ENCODE results near the gene SHOC2.

DNA sequence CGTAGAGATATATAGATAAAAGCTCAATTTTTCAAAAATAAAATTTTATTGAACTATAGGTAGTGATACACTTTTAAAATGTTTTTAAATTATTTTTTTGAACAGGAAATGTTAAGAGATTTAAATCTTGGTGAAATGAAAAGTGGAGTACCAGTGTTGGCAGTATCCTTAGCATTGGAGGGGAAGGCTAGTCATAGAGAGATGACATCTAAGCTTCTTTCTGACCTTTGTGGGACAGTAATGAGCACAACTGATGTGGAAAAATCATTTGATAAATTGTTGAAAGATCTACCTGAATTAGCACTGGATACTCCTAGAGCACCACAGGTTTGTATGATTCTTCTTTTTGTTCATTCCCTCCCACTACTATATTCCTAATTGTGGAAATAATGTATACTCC is 31.8 kb upstream of the SHOC2 start:
- TF ChIP-seq, protein P1, sequence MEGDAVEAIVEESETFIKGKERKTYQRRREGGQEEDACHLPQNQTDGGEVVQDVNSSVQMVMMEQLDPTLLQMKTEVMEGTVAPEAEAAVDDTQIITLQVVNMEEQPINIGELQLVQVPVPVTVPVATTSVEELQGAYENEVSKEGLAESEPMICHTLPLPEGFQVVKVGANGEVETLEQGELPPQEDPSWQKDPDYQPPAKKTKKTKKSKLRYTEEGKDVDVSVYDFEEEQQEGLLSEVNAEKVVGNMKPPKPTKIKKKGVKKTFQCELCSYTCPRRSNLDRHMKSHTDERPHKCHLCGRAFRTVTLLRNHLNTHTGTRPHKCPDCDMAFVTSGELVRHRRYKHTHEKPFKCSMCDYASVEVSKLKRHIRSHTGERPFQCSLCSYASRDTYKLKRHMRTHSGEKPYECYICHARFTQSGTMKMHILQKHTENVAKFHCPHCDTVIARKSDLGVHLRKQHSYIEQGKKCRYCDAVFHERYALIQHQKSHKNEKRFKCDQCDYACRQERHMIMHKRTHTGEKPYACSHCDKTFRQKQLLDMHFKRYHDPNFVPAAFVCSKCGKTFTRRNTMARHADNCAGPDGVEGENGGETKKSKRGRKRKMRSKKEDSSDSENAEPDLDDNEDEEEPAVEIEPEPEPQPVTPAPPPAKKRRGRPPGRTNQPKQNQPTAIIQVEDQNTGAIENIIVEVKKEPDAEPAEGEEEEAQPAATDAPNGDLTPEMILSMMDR (conservative IDR thresholded peaks at IDR 0.05): no peak
- no peak for TF ChIP-seq ZFX (IDR thresholded peaks at IDR 0.05)
